ENCODE measurements around the gene VSIR. TPM values are rescaled to one million over a fixed set of nuclear protein-coding genes. Genes with fewer than 3 reads are reported as not detected.

Gene VSIR
- polyA plus RNA-seq, 1 of the 3 experiments (the other 2 are of a cell fraction): 11.3 TPM

DNA sequence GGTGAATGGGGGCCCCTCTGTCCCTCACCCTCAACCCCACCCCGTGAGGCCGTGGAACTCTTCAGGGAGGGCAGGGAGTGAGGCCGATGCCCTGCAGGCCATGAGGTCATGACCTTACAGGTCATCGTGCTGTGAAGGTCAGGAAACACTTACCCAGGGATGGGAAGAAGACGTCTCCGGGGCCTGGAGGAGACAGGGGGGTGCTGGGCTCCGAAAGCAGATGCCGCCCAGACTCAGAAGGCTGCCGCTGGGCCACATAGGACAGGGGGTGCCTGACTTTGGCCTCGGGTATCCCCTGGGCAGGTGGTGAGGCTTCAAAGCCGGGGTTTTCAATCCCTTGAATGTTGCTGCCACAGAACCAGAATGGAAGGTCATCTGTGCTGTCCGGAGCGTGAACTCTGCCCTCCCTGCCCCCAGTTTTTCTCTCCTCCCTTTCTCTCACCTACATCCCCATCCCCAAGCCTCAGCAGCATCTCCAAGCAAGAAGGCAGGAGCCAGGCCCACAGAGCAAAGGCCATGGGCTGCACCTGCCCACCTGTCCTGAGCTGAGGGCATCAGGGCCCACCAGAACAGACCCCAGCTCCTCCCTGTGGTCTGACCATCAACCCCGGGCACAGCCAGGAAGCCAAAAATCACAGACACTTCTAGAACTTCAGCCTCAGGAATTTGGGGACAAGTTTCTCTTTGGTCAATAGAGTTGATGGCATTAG lies 21.6 kb downstream of the VSIR start:
- POLR2A ChIA-PET: interaction anchor here (1.5 kb wide), 1 partner anchor 130 kb away, joined by 4 read pairs; no protein-coding TSS in a partner anchor
- CTCF ChIA-PET: interaction anchor here (0.9 to 2.1 kb wide), 5 partner anchors 11 to 145 kb away, joined by 3 to 10 read pairs (median 4); partner anchors contain the start of gene VSIR
- Histone ChIP-seq H3K9ac (no peak overlapping the region), H3F3A (replicated peaks; ENCODE audit: insufficient read depth) (no peaks in the 10 kb centered on the region), H3K4me1 (ENCODE audit: control insufficient read depth in 1 of 2, insufficient read depth in 2 of 2, low read depth in 1 of 2, low read length in 1 of 2) (peaks cover 0 to 25% of the 10 kb centered on the region in 2 experiments; a peak in 1 of 4 replicates), H3K9me3 (no peaks in the 10 kb centered on the region), H3K27me3 (ENCODE audit: insufficient read depth) (no peaks in the 10 kb centered on the region), H3K9me2 (no peaks in the 10 kb centered on the region), H3K4me2 (no peak overlapping the region), H3K79me2 (ENCODE audit: insufficient read depth) (no peaks in the 10 kb centered on the region), H2AFZ (ENCODE audit: low read depth) (no peak overlapping the region), H4K20me1 (ENCODE audit: insufficient read depth) (no peaks in the 10 kb centered on the region), H3K36me3 (replicated peaks in 1 of 2; ENCODE audit: control insufficient read depth in 1 of 2, insufficient read depth in 2 of 2, low read length in 1 of 2) (no peaks in the 10 kb centered on the region), H3K4me3 (ENCODE audit: low read depth in 2 of 2, low read length in 1 of 2) (no peak overlapping the region), H3K27ac (ENCODE audit: low read depth in 2 of 2, low read length in 1 of 2) (no peak overlapping the region)
- DNase-seq: no peak
- 67% methylated on average over 11 of the region's 14 CpGs for WGBS (ENCODE audit: low lambda C conversion rate)
- TF ChIP-seq RCOR1 (IDR thresholded peaks at IDR 0.05; ENCODE audit: low read length): no peak
- no peak for TF ChIP-seq NFIC (IDR thresholded peaks at IDR 0.05; ENCODE audit: borderline replicate concordance)
- TF ChIP-seq TAF1 (IDR thresholded peaks at IDR 0.05; ENCODE audit: borderline replicate concordance, low read depth, low read length): no peak
- TF ChIP-seq, protein P1, sequence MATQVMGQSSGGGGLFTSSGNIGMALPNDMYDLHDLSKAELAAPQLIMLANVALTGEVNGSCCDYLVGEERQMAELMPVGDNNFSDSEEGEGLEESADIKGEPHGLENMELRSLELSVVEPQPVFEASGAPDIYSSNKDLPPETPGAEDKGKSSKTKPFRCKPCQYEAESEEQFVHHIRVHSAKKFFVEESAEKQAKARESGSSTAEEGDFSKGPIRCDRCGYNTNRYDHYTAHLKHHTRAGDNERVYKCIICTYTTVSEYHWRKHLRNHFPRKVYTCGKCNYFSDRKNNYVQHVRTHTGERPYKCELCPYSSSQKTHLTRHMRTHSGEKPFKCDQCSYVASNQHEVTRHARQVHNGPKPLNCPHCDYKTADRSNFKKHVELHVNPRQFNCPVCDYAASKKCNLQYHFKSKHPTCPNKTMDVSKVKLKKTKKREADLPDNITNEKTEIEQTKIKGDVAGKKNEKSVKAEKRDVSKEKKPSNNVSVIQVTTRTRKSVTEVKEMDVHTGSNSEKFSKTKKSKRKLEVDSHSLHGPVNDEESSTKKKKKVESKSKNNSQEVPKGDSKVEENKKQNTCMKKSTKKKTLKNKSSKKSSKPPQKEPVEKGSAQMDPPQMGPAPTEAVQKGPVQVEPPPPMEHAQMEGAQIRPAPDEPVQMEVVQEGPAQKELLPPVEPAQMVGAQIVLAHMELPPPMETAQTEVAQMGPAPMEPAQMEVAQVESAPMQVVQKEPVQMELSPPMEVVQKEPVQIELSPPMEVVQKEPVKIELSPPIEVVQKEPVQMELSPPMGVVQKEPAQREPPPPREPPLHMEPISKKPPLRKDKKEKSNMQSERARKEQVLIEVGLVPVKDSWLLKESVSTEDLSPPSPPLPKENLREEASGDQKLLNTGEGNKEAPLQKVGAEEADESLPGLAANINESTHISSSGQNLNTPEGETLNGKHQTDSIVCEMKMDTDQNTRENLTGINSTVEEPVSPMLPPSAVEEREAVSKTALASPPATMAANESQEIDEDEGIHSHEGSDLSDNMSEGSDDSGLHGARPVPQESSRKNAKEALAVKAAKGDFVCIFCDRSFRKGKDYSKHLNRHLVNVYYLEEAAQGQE (IDR thresholded peaks at IDR 0.05; ENCODE audit: low read depth, low read length): no peak
- no peak for TF ChIP-seq FOXJ3 (CRISPR knock-in tag; IDR thresholded peaks at IDR 0.05)
- no peak for TF ChIP-seq GATA2 (CRISPR knock-in tag; IDR thresholded peaks at IDR 0.05)
- TF ChIP-seq EP300 (IDR thresholded peaks at IDR 0.05; ENCODE audit: borderline replicate concordance in 1 of 2, low read depth in 1 of 2, low read length in 1 of 2): no peak
- no peak for TF ChIP-seq TCF12 (IDR thresholded peaks at IDR 0.05)
- TF ChIP-seq, protein P2, sequence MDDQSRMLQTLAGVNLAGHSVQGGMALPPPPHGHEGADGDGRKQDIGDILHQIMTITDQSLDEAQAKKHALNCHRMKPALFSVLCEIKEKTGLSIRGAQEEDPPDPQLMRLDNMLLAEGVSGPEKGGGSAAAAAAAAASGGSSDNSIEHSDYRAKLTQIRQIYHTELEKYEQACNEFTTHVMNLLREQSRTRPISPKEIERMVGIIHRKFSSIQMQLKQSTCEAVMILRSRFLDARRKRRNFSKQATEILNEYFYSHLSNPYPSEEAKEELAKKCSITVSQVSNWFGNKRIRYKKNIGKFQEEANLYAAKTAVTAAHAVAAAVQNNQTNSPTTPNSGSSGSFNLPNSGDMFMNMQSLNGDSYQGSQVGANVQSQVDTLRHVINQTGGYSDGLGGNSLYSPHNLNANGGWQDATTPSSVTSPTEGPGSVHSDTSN (IDR thresholded peaks at IDR 0.05): no peak
- no peak for TF ChIP-seq FOXM1 (IDR thresholded peaks at IDR 0.05; ENCODE audit: low read depth)
- no peak for TF ChIP-seq SIN3A (IDR thresholded peaks at IDR 0.05; ENCODE audit: borderline replicate concordance, low read depth, low read length)
- TF ChIP-seq, protein P3, sequence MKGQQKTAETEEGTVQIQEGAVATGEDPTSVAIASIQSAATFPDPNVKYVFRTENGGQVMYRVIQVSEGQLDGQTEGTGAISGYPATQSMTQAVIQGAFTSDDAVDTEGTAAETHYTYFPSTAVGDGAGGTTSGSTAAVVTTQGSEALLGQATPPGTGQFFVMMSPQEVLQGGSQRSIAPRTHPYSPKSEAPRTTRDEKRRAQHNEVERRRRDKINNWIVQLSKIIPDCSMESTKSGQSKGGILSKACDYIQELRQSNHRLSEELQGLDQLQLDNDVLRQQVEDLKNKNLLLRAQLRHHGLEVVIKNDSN (IDR thresholded peaks at IDR 0.05; ENCODE audit: borderline replicate concordance, low read depth): no peak
- TF ChIP-seq, protein P4, sequence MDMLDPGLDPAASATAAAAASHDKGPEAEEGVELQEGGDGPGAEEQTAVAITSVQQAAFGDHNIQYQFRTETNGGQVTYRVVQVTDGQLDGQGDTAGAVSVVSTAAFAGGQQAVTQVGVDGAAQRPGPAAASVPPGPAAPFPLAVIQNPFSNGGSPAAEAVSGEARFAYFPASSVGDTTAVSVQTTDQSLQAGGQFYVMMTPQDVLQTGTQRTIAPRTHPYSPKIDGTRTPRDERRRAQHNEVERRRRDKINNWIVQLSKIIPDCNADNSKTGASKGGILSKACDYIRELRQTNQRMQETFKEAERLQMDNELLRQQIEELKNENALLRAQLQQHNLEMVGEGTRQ (IDR thresholded peaks at IDR 0.05; ENCODE audit: borderline replicate concordance, low read depth, low read length): no peak
- no peak for TF ChIP-seq YY1 (IDR thresholded peaks at IDR 0.05; ENCODE audit: low read depth)
- TF ChIP-seq RFX5 (IDR thresholded peaks at IDR 0.05; ENCODE audit: low read length): no peak
- TF ChIP-seq JUND (IDR thresholded peaks at IDR 0.05): no peak
- no peak for TF ChIP-seq POLR2AphosphoS5 (IDR thresholded peaks at IDR 0.05; ENCODE audit: low read depth, low read length)
- no peak for TF ChIP-seq MXI1 (IDR thresholded peaks at IDR 0.05; ENCODE audit: low read depth, low read length)
- no peak for TF ChIP-seq CHD2 (IDR thresholded peaks at IDR 0.05; ENCODE audit: low read length, partially characterized antibody)
- no peak for TF ChIP-seq GABPA (IDR thresholded peaks at IDR 0.05; ENCODE audit: low read depth)
